ENCODE data around the gene ADAMTS17. TPM values are rescaled to one million over a fixed set of nuclear protein-coding genes. Genes with fewer than 3 reads are reported as not detected.
A peak's percentile ranks its signal among the peaks of the same experiment; 100 is the strongest.

The ADAMTS17 gene
- total RNA-seq, 2 experiments from 2014 or later: 0.99 to 1.2 TPM

- Mint-ChIP-seq H3K4me1 (ENCODE audit: low read depth) (peaks cover 11% of the 10 kb centered on the region), H3K36me3 (no peaks in the 10 kb centered on the region), H3K9me3 (no peaks in the 10 kb centered on the region), H3K27ac (no peak overlapping the region), H3K4me3 (no peak overlapping the region), H3K27me3 (peaks cover 16% of the 10 kb centered on the region)
- POLR2A ChIA-PET: no interaction called here
- CTCF ChIA-PET: interaction anchor here (0.6 to 1.8 kb wide), 3 partner anchors 20 to 377 kb away, joined by 3 to 10 read pairs (median 4); no protein-coding TSS in a partner anchor
- intact Hi-C loops (cut with micrococcal nuclease): no loop called here
- DNase-seq: no peak
These were observed 379.7 kb downstream of the ADAMTS17 start for GRCh38 chr15:99962006-99962561.

DNA sequence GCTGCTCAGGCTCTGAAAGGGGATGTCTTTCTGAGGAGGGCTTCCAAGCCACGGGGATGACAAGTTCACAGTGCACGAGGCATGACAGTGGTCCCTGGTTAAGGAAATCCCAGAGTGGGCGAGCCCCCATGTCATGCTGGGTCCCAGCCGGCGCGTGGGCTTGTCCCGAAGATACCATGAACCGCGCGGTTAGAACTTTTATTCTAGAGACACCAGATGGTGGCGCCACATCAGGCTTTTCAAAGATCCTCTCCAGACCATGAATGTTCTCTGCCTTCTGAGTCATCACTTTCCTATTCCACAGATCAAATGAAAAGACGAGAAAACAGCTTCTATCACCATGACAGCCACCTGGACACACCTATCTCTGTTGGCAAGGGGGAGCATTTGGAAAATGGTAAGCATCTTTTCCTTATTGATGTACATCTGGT is 380.7 kb downstream of the ADAMTS17 start:
- ChIA-PET CTCF (interaction anchor here (1.0 to 1.8 kb wide), 2 partner anchors 21 to 378 kb away, joined by 3 to 10 read pairs; no protein-coding TSS in a partner anchor), POLR2A (no interaction called here)
- Mint-ChIP-seq H3K4me1 (ENCODE audit: low read depth) (peaks cover 11% of the 10 kb centered on the region), H3K36me3 (no peaks in the 10 kb centered on the region), H3K27me3 (peaks cover 16% of the 10 kb centered on the region), H3K4me3 (no peak overlapping the region), H3K9me3 (no peaks in the 10 kb centered on the region), H3K27ac (no peak overlapping the region)
- intact Hi-C loops (cut with micrococcal nuclease): loop anchor here (1.0 to 2.0 kb wide), 2 partner anchors 172 to 378 kb away; no protein-coding TSS in a partner anchor
- peak; percentile 54 for DNase-seq

DNA sequence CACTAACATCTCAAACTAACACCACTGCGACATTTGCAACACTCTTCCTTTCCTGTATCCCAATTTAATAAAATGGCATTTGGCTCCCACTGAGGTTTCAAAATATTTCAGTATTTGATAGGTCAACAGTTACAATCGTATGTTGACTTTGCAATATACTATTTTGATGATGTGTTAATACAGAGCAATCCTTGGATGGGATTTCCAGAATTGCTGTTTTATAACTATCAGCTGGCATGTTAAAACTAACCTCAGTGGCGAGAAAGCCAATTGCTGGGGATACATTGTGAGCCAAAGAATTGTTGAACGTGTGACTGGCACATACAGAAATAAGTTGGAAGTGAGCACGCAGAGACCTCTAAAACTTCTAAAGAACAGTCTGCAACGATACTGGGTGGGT is 382.4 kb downstream of the ADAMTS17 start:
- DNase-seq: no peak
- H3K9me3 Mint-ChIP-seq: no peaks in the 10 kb centered on the region
- H3K27ac Mint-ChIP-seq: no peak overlapping the region
- H3K4me1 Mint-ChIP-seq (ENCODE audit: low read depth): peaks cover 11% of the 10 kb centered on the region
- intact Hi-C loops (cut with micrococcal nuclease): no loop called here
- ChIA-PET CTCF (no interaction called here), POLR2A (no interaction called here)
- H3K4me3 Mint-ChIP-seq: no peak overlapping the region
- peaks cover 16% of the 10 kb centered on the region for H3K27me3 Mint-ChIP-seq
- no peaks in the 10 kb centered on the region for H3K36me3 Mint-ChIP-seq

DNA sequence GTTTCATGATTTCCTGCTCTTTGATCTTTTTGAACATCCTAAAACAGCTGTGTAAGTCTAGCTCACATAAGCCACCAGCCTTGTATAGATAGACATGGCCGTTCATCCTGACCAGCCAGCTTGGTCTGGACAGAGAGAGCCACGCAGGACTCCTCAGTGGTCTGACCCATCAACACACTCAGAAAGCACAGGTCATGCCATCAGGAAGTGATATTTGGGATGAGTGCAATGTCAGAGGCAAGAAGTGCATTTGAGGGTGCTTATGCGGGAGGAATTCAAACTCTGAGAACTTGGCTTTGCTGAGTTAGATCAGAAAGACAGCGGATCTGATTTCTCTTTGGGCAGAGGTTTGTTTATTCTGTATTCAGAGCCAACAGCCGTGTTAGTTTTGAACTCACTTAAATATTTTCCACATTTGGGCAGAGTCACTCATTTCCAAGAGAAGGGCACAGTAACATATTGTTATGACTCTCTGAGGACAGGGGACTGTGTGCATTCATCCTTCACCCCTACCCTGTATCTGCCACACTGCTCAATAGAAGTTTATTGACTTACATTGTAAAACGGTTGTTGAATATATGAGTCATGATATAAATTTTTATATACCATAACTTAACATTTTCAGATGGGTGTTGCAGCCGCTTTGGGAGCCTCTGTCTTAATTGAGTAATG is 383.2 kb downstream of the ADAMTS17 start:
- CTCF ChIA-PET: no interaction called here
- no peak overlapping the region for H3K4me3 Mint-ChIP-seq
- intact Hi-C loops (cut with micrococcal nuclease): no loop called here

DNA sequence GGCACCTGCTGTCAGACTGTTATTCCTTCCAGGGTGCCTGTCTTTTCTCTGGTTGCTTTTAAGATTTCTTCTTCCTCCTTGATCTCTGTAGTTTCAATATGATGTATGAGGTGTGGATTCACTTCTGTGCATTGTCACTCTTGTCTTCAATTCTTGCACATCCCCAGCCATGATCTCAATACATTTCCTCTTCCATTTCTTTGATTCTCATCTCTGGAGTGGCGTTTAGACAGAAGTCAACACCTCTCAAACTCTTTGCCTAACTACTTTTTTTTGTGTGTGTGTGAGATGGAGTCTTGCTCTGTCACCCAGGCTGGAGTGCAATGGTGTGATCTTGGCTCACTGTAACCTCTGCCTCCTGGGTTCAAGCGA is 384.1 kb downstream of the ADAMTS17 start:
- intact Hi-C loops (cut with micrococcal nuclease): no loop called here
- DNase-seq: no peak
- no peaks in the 10 kb centered on the region for H3K36me3 Mint-ChIP-seq
- H3K27ac Mint-ChIP-seq: no peak overlapping the region
- H3K4me3 Mint-ChIP-seq: no peak overlapping the region
- ChIA-PET POLR2A (no interaction called here), CTCF (no interaction called here)
- H3K4me1 Mint-ChIP-seq (ENCODE audit: low read depth): peaks cover 11% of the 10 kb centered on the region
- no peaks in the 10 kb centered on the region for H3K9me3 Mint-ChIP-seq
- H3K27me3 Mint-ChIP-seq: peaks cover 16% of the 10 kb centered on the region

More for the DNA sequence above, 383.2 kb downstream of the ADAMTS17 start:
- POLR2A ChIA-PET: no interaction called here
- H3K36me3 Mint-ChIP-seq: no peaks in the 10 kb centered on the region
- H3K4me1 Mint-ChIP-seq (ENCODE audit: low read depth): peaks cover 11% of the 10 kb centered on the region
- H3K27me3 Mint-ChIP-seq: peaks cover 16% of the 10 kb centered on the region
- no peak for DNase-seq
- no peak overlapping the region for H3K27ac Mint-ChIP-seq
- H3K9me3 Mint-ChIP-seq: no peaks in the 10 kb centered on the region

DNA sequence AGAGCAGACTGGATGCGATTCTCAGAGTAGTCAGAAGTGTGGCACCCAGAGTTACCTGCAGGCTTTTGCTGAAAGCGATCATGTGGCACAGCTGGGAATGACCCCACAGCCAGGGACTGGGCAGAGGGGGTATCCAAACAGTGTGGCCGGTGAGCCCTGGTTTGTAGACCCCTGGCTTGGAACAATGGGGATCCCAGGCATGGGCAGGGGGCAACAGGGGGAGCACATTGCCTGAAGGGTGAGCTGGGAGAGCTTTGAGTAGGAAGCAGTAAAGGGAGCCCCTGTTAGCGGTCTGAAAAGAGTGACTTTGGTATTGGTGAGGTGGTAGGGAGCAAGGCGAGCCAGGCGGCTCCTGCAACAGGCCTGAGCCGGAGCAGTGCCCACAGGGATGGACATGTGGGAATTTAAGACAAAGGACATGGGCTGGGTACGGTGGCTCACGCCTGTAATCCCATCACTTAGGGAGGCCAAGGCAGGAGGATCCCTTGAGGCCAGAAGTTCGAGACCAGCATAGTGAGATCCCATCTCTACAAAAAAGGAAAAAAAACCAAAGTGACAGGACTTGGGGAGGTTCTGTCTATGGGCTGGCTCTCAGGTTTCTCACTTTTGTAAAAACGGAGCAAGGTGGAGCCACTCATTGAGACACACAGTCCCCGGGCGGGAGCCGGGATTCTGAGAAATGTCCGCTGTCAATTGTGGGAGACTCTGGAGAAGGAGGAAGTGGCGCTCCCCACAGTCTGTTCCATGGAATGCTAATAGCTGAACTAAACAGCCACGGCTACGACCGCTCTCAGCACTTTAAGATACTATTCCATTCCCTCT is 384.7 kb downstream of the ADAMTS17 start:
- Mint-ChIP-seq H3K4me1 (ENCODE audit: low read depth) (peaks cover 11% of the 10 kb centered on the region), H3K9me3 (no peaks in the 10 kb centered on the region), H3K27ac (no peak overlapping the region), H3K4me3 (no peak overlapping the region), H3K27me3 (peaks cover 16% of the 10 kb centered on the region), H3K36me3 (no peaks in the 10 kb centered on the region)
- ChIA-PET POLR2A (no interaction called here), CTCF (no interaction called here)
- intact Hi-C loops (cut with micrococcal nuclease): no loop called here
- no peak for DNase-seq

DNA sequence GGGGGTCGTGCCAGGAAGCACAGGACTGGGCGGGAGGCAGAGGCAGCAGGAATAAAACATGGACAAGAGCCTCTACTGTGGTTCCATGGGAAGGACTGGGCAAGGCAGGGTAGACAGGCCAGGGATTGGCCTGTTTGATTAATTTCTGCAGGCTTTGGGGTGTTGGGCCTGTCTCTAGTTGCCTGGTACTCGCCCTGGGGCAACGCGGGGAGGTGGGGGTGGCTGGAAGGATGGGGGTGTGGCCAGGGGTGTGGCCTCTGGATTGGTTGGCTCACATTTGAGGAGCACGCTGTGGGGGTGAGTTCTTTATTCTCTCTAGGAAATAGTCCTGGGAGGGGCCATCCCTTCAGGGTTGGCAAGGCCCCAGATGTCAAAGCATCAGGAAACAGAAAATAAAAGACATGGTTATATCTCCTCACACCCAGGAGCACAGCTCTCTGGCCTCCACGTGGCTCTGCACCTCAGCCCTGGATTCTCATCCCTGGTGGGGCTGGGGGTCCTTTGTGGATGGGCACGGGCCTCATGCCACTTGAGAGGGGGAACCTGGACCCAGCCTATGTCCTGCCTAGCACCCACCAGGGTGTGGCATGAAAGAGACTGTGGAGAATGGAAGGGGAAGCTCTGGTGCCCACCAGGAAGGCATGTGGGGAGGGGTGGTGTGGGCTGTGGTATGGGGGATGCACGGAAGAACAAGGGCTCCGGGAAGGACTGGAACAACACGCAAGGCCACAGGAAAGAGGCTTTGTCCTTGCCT is 385.6 kb downstream of the ADAMTS17 start:
- Mint-ChIP-seq H3K4me1 (ENCODE audit: low read depth) (peaks cover 11% of the 10 kb centered on the region), H3K27ac (no peak overlapping the region), H3K9me3 (no peaks in the 10 kb centered on the region), H3K27me3 (peaks cover 16% of the 10 kb centered on the region), H3K36me3 (no peaks in the 10 kb centered on the region), H3K4me3 (no peak overlapping the region)
- ChIA-PET POLR2A (no interaction called here), CTCF (no interaction called here)
- DNase-seq: no peak
- intact Hi-C loops (cut with micrococcal nuclease): no loop called here

GRCh38 chr15:99955532-99955931 is 386.2 kb downstream of the ADAMTS17 start:
- Mint-ChIP-seq H3K4me3 (no peak overlapping the region), H3K36me3 (no peaks in the 10 kb centered on the region), H3K27me3 (peaks cover 13% of the 10 kb centered on the region), H3K4me1 (ENCODE audit: low read depth) (peaks cover 11% of the 10 kb centered on the region), H3K9me3 (no peaks in the 10 kb centered on the region), H3K27ac (no peak overlapping the region)
- DNase-seq: no peak
- intact Hi-C loops (cut with micrococcal nuclease): no loop called here
- POLR2A ChIA-PET: no interaction called here
- CTCF ChIA-PET: no interaction called here

DNA sequence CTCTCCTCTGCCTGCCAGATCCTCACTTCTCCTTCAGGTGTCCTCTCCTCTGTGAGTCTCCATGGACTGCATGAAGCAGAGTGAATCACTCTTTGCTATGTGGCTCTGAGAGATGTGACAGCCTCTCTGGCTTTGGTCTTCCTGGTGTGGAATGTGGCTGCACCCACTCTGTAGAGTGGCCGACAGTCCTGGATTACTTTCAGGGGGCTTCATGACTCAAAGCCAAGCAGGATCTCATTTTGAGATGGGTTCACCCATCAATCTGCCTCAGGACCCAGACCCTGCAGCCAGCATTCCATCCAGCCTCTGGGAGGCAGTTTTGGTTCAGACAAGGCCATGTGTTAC is 386.6 kb downstream of the ADAMTS17 start:
- H3K4me1 Mint-ChIP-seq (ENCODE audit: low read depth): peaks cover 11% of the 10 kb centered on the region
- POLR2A ChIA-PET: no interaction called here
- peaks cover 13% of the 10 kb centered on the region for H3K27me3 Mint-ChIP-seq
- intact Hi-C loops (cut with micrococcal nuclease): no loop called here
- no peak overlapping the region for H3K27ac Mint-ChIP-seq
- no peak overlapping the region for H3K4me3 Mint-ChIP-seq
- no peak for DNase-seq
- peaks cover 2% of the 10 kb centered on the region for H3K9me3 Mint-ChIP-seq
- CTCF ChIA-PET: no interaction called here
- H3K36me3 Mint-ChIP-seq: no peaks in the 10 kb centered on the region

- DNase-seq: no peak
- Mint-ChIP-seq H3K27me3 (peaks cover 9% of the 10 kb centered on the region), H3K4me3 (no peak overlapping the region), H3K36me3 (no peaks in the 10 kb centered on the region), H3K4me1 (ENCODE audit: low read depth) (peaks cover 11% of the 10 kb centered on the region), H3K27ac (no peak overlapping the region), H3K9me3 (peaks cover 5% of the 10 kb centered on the region)
- intact Hi-C loops (cut with micrococcal nuclease): no loop called here
- ChIA-PET CTCF (interaction anchor here (1.5 kb wide), 1 partner anchor 12 kb away, joined by 3 read pairs; no protein-coding TSS in a partner anchor), POLR2A (no interaction called here)
These were observed 387.2 kb downstream of the ADAMTS17 start for GRCh38 chr15:99954361-99955180.

DNA sequence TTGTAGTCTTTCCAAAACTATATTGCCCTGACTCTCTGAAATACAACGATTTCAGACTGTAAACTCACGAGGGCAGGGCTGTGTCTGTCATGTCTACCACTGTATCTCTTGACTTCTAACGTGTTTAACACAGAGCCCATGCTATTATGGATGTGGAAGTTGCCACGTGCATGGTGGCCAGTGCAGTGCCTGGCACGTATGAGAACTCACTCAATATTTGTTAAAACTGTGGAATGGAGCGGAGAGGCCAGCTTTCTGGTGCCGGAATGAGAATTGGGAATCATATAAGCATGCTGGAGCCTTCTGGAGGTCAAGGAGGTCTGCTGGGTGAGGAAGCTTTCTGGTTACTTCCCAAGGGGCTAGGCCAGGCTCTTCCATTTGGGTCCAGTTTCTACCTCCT is 387.9 kb downstream of the ADAMTS17 start:
- DNase-seq: no peak
- CTCF ChIA-PET: interaction anchor here (1.5 kb wide), 1 partner anchor 11 kb away, joined by 3 read pairs; no protein-coding TSS in a partner anchor
- Mint-ChIP-seq H3K4me1 (ENCODE audit: low read depth) (peaks cover 11% of the 10 kb centered on the region), H3K4me3 (no peak overlapping the region), H3K27me3 (peaks cover 10% of the 10 kb centered on the region), H3K36me3 (peaks cover 2% of the 10 kb centered on the region), H3K27ac (no peak overlapping the region), H3K9me3 (peaks cover 5% of the 10 kb centered on the region)
- intact Hi-C loops (cut with micrococcal nuclease): no loop called here
- POLR2A ChIA-PET: no interaction called here

Measured in activated CD4-positive, alpha-beta memory T cell treated with anti-CD3 and anti-CD28 coated beads for 36 hours (primary cell).